A673 (cell line): ENCODE results near the gene GALNT14.

ENCODE experiments used
- CTCF ChIP-seq: fragments of 300-800, 200-600 bp; sonication (generic); conservative IDR thresholded peaks from 2 replicates; pipeline ENCODE4 v1.5.1; 2017; ENCODE audit warnings: low read depth, mild to moderate bottlenecking, antibody characterized with exemption, low read length, moderate library complexity, mixed read lengths
- EZH2 ChIP-seq: fragments of 200-600 bp; sonication (generic); IDR thresholded peaks from 2 replicates; pipeline ENCODE4 v1.6.1; 2017; ENCODE audit warnings: borderline replicate concordance, low read depth, mild to moderate bottlenecking, mixed read lengths, antibody characterized with exemption, low read length; ENCODE audit not compliant: poor library complexity, severe bottlenecking

DNA sequence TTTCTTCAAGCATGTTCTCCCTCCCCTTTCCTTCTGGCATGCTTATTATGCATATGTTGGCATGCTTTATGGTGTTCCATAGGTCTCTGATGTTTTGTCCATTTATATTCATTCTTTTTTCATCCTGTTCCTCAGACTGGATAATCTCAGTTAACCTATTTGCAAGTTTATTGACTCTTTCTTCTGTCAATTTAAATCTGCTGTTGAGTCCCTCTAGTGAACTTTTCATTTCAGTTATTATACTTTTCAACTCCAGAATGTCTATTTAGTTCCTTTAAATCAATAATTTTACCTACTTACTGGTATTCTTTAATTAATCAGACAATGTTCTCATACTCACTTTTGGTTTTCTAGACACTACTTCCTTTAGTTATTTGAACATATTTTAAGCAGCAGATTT is 101.2 kb downstream of the GALNT14 start:
- TF ChIP-seq CTCF: no peak
- TF ChIP-seq EZH2: no peak
